ENCODE measurements around the gene TMEM272. TPM values are rescaled to one million over a fixed set of nuclear protein-coding genes. Genes with fewer than 3 reads are reported as not detected.

TMEM272 gene
- total and polyA plus RNA-seq, 9 of the 15 experiments (the other 6 are each of a cell fraction or from before 2014, with no cell fraction given): 0.04 to 0.16 (median 0.06) TPM; not detected in 2

GRCh38 chr13:51797664-51798488 is 47.1 kb downstream of the TMEM272 start:
- Histone ChIP-seq H3K36me3 (ENCODE audit: control insufficient read depth, insufficient read depth, low read length) (no peaks in the 10 kb centered on the region), H3K9me3 (replicated peaks; ENCODE audit: control insufficient read depth, insufficient read depth, low read depth, low read length) (no peaks in the 10 kb centered on the region), H3K9ac (ENCODE audit: insufficient read depth in 1 of 2, low read depth in 2 of 2, low read length in 2 of 2) (no peak overlapping the region), H3K4me1 (replicated peaks in 1 of 2; ENCODE audit: control insufficient read depth in 2 of 2, insufficient read depth in 2 of 2, low read length in 2 of 2) (peaks cover 15% of the 10 kb centered on the region in 2 experiments; a peak in 4 of 5 replicates), H2AFZ (ENCODE audit: low read depth, low read length) (no peak overlapping the region), H3K27ac (ENCODE audit: extremely low read depth, low read depth, low read length) (no peak overlapping the region), H4K20me1 (replicated peaks; ENCODE audit: control insufficient read depth, insufficient read depth, low read length) (no peaks in the 10 kb centered on the region), H3K4me2 (ENCODE audit: insufficient read depth, low read length) (no peak overlapping the region), H3K27me3 (ENCODE audit: control insufficient read depth in 2 of 2, insufficient read depth in 2 of 2, low read length in 2 of 2) (peaks cover 0 to 5% of the 10 kb centered on the region in 2 experiments; a peak in 2 of 5 replicates), H3K9me1 (ENCODE audit: control insufficient read depth, insufficient read depth, low read length) (no peaks in the 10 kb centered on the region), H3K79me2 (ENCODE audit: control insufficient read depth, insufficient read depth, low read length) (no peaks in the 10 kb centered on the region), H3K4me3 (no peak overlapping the region)
- in situ Hi-C loops (cut with MboI): loop anchor here (10.0 kb wide), 2 partner anchors 353 to 673 kb away; no protein-coding TSS in a partner anchor
- peak; percentile 75 for ATAC-seq
- 29% methylated on average over 10 of the region's 12 CpGs for WGBS (ENCODE audit: insufficient coverage, low coverage, missing lambda C conversion rate)
- FAIRE-seq: peak; percentile 73
- ChIA-PET POLR2A (interaction anchor here (0.7 to 1.2 kb wide), 3 partner anchors 12 to 363 kb away, joined by 3 read pairs; partner anchors contain the start of gene INTS6), CTCF (ENCODE audit: low intra/inter-chr PET ratio) (interaction anchor here (1.2 kb wide), 1 partner anchor 362 kb away, joined by 10 read pairs; no protein-coding TSS in a partner anchor)
- intact Hi-C loops (cut with micrococcal nuclease): loop anchor here (2.0 kb wide), 1 partner anchor 353 kb away; no protein-coding TSS in a partner anchor
- BruUV-seq (replicated peaks): no TSS peak
- peak in 2 of 4 experiments; percentile 26 to 62 for DNase-seq (ENCODE audit: extremely low read depth in 1 of 4, low spot score in 3 of 4)
- TF ChIP-seq GTF2B (IDR thresholded peaks at IDR 0.05; ENCODE audit: extremely low read depth, insufficient read length) (no peak), ZBTB7A (IDR thresholded peaks at IDR 0.05; ENCODE audit: borderline replicate concordance, control insufficient read depth, low read depth, low read length) (no peak), STAG1 (CRISPR knock-in tag; IDR thresholded peaks at IDR 0.05; ENCODE audit: borderline replicate concordance) (peak; percentile 46; the same call in 1 of the 2 replicates), SMC3 (conservative IDR thresholded peaks at IDR 0.05; ENCODE audit: insufficient read depth, low read depth, low read length) (peak; percentile 58), JUN (IDR thresholded peaks at IDR 0.05; ENCODE audit: borderline replicate concordance, low read depth, low read length) (peak; percentile 52; the same call in 1 of the 2 replicates), JUN (CRISPR knock-in tag; IDR thresholded peaks at IDR 0.05; ENCODE audit: borderline replicate concordance) (no peak), HDAC8 (tag; IDR thresholded peaks at IDR 0.05) (no peak), RAD21 (CRISPR knock-in tag; conservative IDR thresholded peaks at IDR 0.05 in 1 of 2, IDR thresholded peaks at IDR 0.05 in 1 of 2) (peak; percentile 37 to 77; a peak in 3 of 4 replicates), ATF3 (IDR thresholded peaks at IDR 0.05) (peak; percentile 58), ATF3 (CRISPR knock-in tag; conservative IDR thresholded peaks at IDR 0.05) (no peak), DEAF1 (CRISPR knock-in tag; IDR thresholded peaks at IDR 0.05) (peak; percentile 39; the same call in 1 of the 2 replicates), ATF7 (IDR thresholded peaks at IDR 0.05) (peak; percentile 33; the same call in 1 of the 2 replicates)
- TF ChIP-seq, protein P1, sequence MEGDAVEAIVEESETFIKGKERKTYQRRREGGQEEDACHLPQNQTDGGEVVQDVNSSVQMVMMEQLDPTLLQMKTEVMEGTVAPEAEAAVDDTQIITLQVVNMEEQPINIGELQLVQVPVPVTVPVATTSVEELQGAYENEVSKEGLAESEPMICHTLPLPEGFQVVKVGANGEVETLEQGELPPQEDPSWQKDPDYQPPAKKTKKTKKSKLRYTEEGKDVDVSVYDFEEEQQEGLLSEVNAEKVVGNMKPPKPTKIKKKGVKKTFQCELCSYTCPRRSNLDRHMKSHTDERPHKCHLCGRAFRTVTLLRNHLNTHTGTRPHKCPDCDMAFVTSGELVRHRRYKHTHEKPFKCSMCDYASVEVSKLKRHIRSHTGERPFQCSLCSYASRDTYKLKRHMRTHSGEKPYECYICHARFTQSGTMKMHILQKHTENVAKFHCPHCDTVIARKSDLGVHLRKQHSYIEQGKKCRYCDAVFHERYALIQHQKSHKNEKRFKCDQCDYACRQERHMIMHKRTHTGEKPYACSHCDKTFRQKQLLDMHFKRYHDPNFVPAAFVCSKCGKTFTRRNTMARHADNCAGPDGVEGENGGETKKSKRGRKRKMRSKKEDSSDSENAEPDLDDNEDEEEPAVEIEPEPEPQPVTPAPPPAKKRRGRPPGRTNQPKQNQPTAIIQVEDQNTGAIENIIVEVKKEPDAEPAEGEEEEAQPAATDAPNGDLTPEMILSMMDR (IDR thresholded peaks at IDR 0.05 in 2 of 3, conservative IDR thresholded peaks at IDR 0.05 in 1 of 3; ENCODE audit: insufficient read depth in 2 of 3, low read depth in 1 of 3, low read length in 3 of 3): peak; percentile 41 to 64 (median 48); a peak in 5 of 6 replicates
